Neuron (in vitro differentiated cells): Measurements from ENCODE around the gene ZNF66.
"Not testable (repeated sequence)": the region's sequence is repeated elsewhere in the genome, so short reads cannot be mapped to it uniquely, and the experiment has no call there.

ENCODE experiments used
- H2AFZ ChIP-seq: one replicate; pipeline ENCODE4 v1.6.1; 2013; ENCODE audit warnings: low read depth, mild to moderate bottlenecking, inconsistent platforms, low read length, moderate library complexity
- H3K27me3 ChIP-seq: one replicate; pipeline ENCODE4 v1.6.1; 2013; ENCODE audit warnings: low read length; ENCODE audit not compliant: insufficient read depth
- H3K36me3 ChIP-seq: one replicate; pipeline ENCODE4 v1.6.1; 2013; ENCODE audit warnings: low read length; ENCODE audit not compliant: insufficient read depth
- H3K4me1 ChIP-seq: one replicate; pipeline ENCODE4 v1.6.1; 2013; ENCODE audit warnings: low read length; ENCODE audit not compliant: insufficient read depth
- H3K4me3 ChIP-seq: 2 replicates; pipeline ENCODE4 v1.5.1; 2013; ENCODE audit warnings: mild to moderate bottlenecking, low read length, moderate library complexity
- H3K9me3 ChIP-seq: one replicate; pipeline ENCODE4 v1.6.1; 2013; ENCODE audit warnings: low read length

The ZNF66 gene

GRCh38 chr19:20776083-20777076 lies at the start of gene ZNF66:
Gene ZNF66, plus strand, starts transcription at chr19:20776304. Its CDS starts 144 bp downstream, at chr19:20776448.
- Histone ChIP-seq H3K4me1 (no peaks in the 10 kb centered on the region), H3K9me3 (peaks cover 16% of the 10 kb centered on the region), H3K36me3 (peaks cover 17% of the 10 kb centered on the region), H2AFZ (no peak within 1 kb of the TSS), H3K27me3 (no peaks in the 10 kb centered on the region), H3K4me3 (peak within 1 kb of the TSS; percentile 86)

DNA sequence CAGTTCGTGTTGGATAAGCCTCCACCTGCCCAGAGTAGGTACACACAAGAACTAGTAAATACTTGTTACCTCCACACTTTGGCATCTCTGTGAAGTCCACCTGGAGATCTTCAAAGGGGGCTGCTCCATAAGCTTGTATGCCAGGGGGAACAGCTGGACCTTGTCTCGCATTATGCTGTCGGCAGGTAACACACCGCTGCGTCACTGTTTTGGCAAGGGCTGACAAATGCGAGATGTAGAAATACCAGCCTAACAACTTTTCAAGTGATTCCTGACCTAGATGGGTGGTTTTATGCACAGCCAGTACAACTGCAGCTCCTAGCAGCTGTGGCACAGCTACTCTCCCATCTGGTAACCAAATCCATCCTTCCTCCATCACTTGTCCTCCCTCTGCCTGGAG lies 25.9 kb upstream of the ZNF66 start:
- H3K36me3 ChIP-seq, H3K4me1 ChIP-seq, H3K9me3 ChIP-seq, H3K27me3 ChIP-seq, H2AFZ ChIP-seq, H3K4me3 ChIP-seq: not testable (repeated sequence)

DNA sequence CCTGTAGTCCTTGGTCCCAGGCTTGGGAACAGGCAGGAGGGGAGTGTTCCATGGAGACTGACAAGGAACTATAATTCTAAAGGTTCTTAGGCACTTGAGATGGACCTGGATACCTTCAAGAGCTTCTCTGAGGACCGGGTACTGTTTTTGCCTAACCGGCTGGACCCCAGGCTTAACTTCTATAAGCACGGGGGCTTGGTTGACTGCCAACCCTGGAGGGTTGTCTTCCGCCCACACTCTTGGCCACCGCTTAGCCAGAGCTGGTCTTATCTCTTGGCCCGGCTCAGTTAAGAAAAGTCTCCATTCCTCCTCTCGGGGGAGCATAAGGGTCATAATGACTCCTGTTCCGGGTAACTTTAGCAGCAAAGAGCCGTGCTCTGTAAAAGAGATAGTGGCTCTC lies 23.8 kb upstream of the ZNF66 start:
- H2AFZ ChIP-seq, H3K4me3 ChIP-seq: not testable (repeated sequence)

DNA sequence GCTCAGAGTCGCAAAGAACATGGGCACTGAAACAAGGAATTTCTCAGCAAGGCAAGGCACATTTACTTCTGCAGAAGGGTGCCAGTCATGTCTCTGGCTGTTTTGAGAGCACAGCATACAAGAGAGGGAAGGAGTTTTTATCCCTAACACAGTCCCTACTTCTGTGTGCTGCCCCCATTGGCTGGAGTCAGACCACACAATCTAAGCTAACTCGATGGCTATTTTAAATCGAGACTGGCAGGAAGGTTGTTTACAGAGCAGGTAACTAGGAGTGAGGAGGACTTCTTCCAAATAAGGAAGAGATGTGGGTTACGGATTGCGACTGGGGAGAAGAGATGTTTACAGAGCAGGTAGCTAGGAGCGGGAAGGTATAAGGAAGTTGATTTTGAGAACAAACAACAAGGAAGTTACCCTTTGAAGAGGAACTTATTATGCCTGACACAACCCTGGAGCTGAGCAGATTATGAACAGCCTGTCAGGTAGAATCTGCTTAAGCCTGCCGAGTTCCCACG lies 6.8 kb upstream of the ZNF66 start:
- not testable (repeated sequence) for H3K36me3 ChIP-seq, H2AFZ ChIP-seq, H3K27me3 ChIP-seq, H3K4me1 ChIP-seq, H3K9me3 ChIP-seq, H3K4me3 ChIP-seq

More for the DNA sequence above, 23.8 kb upstream of the ZNF66 start:
- H3K36me3 ChIP-seq, H3K4me1 ChIP-seq, H3K9me3 ChIP-seq, H3K27me3 ChIP-seq: not testable (repeated sequence)

DNA sequence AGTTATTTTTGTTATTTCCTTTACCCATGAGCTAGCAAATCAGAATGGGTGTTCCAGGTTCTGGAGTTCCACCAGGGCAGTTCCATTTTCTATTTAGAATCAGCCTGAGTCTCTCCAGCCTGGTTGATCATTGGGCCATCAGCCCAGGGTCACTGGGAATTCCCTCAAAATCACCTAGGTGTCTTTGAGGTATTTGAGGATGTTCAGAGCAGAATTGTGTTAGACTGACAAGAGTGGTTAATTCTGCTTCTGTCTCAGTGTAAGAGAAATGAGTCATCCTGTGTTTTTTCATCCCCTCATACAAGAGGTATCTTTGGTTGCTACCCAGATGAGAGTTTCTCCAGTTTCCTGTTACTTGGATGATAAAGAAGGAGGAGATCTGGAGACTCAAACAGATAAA lies 11.7 kb downstream of the ZNF66 start:
- no peaks in the 10 kb centered on the region for H3K27me3 ChIP-seq
- H3K9me3 ChIP-seq, result peaks cover 45% of the 10 kb centered on the region
- H3K4me3 ChIP-seq, result no peak overlapping the region
- H3K4me1 ChIP-seq, result no peaks in the 10 kb centered on the region
- peaks cover 38% of the 10 kb centered on the region for H3K36me3 ChIP-seq
- no peak overlapping the region for H2AFZ ChIP-seq

GRCh38 chr19:20791806-20792205 lies 15.7 kb downstream of the ZNF66 start:
- Histone ChIP-seq H3K9me3 (peaks cover 51% of the 10 kb centered on the region), H2AFZ (no peak overlapping the region), H3K36me3 (peaks cover 37% of the 10 kb centered on the region), H3K27me3 (no peaks in the 10 kb centered on the region), H3K4me3 (no peak overlapping the region), H3K4me1 (no peaks in the 10 kb centered on the region)

DNA sequence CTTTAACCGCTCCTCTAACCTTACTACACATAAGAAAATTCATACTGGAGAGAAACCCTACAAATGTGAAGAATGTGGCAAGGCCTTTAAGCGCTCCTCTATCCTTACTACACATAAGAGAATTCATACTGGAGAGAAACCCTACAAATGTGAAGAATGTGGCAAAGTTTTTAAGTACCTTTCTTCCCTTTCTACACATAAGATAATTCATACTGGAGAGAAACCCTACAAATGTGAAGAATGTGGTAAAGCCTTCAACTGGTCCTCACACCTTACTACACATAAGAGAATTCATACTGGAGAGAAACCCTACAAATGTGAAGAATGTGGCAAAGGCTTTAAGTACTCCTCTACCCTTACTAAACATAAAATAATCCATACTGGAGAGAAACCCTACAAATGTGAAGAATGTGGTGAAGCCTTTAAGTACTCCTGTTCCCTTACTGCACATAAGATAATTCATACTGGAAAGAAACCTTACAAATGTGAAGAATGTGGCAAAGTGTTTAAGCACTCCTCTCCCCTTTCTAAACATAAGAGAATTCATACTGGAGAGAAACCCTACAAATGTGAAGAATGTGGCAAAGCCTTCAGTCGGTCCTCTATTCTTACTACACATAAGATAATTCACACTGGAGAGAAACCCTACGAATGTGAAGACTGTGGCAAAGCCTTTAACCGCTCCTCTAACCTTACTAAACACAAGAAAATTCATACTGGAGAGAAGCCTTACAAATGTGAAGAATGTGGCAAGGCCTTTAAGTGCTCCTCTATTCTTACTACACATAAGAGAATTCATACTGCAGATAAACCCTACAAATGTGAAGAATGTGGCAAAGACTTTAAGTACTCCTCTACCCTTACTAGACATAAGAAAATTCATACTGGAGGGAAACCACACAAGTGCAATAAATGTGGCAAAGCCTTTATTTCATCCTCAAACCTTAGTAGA lies 30.5 kb downstream of the ZNF66 start:
- H3K36me3 ChIP-seq, result peaks cover 13% of the 10 kb centered on the region

GRCh38 chr19:20840371-20840770 lies 64.3 kb downstream of the ZNF66 start:
- no peak overlapping the region for H2AFZ ChIP-seq
- peaks cover 5% of the 10 kb centered on the region for H3K36me3 ChIP-seq
- no peaks in the 10 kb centered on the region for H3K4me1 ChIP-seq
- peaks cover 33% of the 10 kb centered on the region for H3K9me3 ChIP-seq
- no peaks in the 10 kb centered on the region for H3K27me3 ChIP-seq
- H3K4me3 ChIP-seq, result no peak overlapping the region

More for the DNA sequence above, 30.5 kb downstream of the ZNF66 start:
- peaks cover 42% of the 10 kb centered on the region for H3K9me3 ChIP-seq
- not testable (repeated sequence) for H3K27me3 ChIP-seq, H3K4me1 ChIP-seq, H2AFZ ChIP-seq, H3K4me3 ChIP-seq
